HG02938 (cell line): ENCODE results near the gene STAT6.
"Not testable (repeated sequence)": the region's sequence is repeated elsewhere in the genome, so short reads cannot be mapped to it uniquely, and the experiment has no call there.

ENCODE experiments used
- ATAC-seq: cut with Tn5 transposase; IDR thresholded peaks from one replicate; pipeline ENCODE4 v1.9.1; 2021; ENCODE audit warnings: mild to moderate bottlenecking, moderate library complexity; ENCODE audit not compliant: unreplicated experiment

Gene STAT6

DNA sequence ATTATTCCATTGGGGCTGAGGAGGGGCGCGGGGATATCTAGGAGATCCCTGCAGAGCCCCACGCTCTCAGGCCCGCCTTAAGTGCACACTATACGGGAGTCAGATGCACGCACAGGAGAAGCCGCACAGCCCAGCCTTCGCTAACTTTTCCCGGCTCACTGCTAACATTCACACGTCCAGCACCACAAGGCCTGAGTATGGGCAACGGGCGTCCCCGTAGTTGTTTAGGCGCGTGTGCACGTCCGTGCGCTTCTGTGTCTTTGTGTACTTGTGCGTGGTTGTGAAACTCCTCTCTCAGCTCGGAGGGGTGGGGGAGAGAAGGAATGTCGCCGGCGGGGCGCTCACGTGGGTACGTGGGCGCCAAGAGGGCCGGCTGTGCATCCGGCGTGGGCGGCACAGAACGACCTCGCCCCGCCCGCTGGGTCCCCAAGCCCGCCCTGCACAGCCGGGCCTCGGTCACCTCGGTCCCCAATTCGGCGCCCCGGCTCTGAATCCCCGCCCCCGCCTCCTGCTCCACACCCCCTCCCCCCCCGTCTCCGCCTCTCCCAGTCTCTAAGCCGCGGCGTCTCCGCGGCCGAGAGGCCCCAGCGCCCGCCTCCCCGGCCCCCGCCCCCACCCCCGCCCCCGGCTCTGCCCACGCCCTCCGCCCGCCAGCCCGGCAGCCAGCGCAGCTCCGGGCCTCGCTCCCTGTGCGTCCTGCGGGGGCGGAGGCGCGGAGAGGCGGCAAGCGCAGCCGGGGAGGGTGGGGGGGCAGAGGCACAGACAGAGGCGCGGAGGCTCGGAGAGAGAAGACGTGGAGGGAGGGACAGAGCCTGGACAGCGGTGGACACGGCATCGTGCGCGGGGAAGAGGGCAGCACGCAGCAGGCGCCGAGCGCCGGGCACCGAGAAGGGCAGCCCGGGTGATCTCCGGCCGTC, 22.6 kb downstream of the STAT6 start, which contains the start of gene NAB2:
TSS of gene NAB2 (plus strand) at position 761 of the 917 bp plus-strand sequence. CDS start 158 bp downstream, outside the sequence.
- ATAC-seq: peak; percentile 39

DNA sequence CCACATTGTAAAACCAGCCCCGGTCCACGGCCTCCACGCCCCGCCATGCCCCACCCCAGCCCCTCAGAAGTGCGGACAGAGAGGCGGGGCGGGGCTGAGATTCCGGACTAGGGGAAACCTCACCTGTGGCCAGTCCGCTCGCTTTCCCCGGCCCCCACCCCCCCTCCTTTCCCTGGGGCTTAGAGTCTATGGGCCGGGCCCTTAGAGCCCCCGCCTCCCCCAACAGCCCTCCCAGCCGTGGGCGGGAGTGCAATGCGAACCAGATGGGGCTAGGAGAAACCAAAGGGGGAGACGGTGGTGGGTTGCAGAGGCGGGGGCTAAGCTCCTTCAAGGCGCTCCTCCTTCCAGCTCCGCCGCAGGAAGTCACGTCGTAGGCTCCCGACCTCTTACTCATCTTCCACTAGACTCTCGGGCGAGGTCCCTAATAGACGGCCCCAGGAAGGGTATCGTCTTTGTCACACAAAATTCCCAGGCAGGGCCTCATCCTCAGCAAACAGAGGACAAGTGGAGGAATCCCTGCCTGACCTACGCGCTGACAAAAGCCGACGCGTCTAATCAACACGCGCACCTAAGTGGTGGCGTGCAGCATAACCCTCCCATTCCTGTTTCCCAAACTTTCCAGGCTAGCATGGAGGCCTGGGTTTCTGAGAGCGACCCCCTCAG, 23.3 kb downstream of the STAT6 start:
- peak; percentile 35 for ATAC-seq

DNA sequence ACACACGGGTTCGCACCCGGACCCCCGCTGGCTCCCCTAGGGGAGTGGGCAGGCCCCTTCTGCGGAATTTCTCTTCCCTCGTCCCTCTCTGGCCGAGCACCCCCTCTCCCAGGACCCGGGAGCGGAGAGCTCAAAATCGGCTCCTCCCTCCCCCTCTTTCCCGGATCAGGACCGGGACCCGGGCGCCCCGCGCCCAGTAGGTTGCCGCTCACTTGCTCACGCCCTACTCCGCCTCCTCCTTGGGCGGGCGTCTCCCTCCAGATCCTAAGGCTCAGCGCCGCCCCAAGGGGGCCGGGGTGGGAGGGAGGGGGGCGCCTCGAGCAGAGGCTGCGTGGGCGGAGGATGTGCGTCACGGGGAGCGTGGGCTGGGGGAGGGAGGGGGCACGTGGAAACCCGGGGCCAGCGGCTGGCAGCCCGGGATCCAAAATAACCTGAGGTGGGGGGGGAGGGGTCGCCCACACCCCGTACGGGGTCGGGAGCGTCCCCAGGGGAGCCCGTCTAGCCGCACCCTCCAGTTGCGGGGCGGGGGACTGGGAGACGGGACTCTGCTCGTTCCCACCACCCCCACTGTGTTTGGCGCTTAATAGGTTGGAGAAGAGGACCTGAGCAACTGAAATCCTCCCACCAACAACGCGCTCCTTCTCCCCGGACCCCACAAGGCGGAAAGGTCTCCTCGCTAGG, 24.0 kb downstream of the STAT6 start:
- ATAC-seq: peak; percentile 18

DNA sequence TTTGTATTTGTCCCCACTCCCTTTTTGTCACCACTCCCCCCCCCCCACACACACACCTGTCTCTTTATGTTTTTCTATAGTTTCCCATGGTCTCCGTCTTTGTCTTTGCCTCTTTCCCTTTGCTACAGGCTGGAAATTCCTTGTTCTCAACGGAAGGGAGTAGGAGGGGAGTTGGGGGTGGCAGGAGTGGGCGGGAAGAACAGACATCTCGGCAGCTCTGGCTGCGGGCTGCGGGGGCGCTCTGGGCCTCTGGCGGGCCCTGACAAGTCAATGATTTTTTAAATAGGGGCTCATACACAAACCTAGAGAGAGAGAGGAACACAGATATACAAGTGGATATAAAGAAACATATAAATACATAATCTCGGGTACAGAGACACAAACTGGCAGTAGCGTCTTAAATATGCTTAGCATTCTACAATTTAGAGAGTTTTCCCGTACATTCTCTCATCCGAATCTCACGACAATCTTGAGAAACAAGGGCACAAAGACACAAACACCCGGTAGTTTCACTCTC, 24.6 kb downstream of the STAT6 start:
- no peak for ATAC-seq

DNA sequence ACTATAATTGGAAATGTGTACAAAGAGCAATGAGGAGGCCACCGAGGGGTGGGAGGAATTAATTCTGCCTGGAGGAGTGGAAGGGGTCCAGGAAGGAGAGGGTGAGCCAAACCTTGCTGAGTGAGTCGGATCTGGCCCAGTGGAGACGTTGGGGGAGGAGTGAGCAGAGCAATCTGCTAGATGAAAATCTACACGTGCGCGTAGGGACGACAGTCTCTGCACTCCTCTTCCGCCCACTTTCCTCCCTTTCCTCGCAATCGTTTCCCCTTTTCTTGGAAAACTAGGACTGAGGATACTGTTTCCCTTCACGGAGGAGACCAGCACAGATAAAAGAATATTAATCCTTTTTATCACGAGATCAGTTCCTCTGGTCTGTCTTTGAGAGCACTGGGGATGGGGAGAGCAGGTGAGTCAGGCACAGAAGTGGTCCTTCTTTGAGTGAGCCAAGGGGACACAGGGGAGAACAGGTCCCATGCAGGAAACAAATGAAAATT, 25.1 kb downstream of the STAT6 start:
- ATAC-seq: no peak

DNA sequence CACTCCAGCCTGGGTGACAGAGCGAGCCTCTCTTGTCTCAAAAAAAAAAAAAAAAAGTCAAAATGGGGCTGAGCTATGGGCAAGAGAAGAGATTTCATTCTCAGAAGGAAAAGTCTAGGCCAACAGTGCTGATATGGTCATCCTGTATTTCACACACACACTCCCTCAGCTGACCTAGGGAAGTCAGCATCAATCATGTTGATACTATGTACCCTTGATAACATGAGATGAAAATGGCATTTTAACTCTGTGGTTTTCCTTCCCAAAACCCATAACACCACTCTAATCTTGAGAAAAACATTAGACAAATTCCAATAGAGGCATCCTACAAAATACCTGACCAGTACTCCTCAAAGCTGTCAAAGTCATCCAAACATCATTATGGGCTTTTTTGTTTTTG, 30.3 kb downstream of the STAT6 start:
- no peak for ATAC-seq

DNA sequence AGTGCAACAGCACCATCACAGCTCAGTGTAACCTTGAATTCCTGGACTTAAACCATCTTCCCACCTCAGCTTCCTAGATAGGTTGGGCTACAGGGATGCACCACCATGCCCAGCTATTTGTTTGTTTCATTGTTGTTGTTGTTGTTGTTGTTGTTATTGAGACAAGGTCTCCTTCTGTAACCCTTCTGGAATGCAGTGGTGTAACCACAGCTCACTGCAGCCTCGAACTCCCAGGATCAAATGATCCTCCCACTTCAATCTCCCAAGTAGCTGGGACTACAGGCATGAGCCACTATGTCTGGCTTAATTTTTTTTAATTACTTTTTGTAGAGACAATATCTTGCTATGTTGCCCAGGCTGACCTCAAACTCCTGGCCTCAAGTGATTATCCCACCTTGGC, 31.3 kb downstream of the STAT6 start:
- no peak for ATAC-seq

DNA sequence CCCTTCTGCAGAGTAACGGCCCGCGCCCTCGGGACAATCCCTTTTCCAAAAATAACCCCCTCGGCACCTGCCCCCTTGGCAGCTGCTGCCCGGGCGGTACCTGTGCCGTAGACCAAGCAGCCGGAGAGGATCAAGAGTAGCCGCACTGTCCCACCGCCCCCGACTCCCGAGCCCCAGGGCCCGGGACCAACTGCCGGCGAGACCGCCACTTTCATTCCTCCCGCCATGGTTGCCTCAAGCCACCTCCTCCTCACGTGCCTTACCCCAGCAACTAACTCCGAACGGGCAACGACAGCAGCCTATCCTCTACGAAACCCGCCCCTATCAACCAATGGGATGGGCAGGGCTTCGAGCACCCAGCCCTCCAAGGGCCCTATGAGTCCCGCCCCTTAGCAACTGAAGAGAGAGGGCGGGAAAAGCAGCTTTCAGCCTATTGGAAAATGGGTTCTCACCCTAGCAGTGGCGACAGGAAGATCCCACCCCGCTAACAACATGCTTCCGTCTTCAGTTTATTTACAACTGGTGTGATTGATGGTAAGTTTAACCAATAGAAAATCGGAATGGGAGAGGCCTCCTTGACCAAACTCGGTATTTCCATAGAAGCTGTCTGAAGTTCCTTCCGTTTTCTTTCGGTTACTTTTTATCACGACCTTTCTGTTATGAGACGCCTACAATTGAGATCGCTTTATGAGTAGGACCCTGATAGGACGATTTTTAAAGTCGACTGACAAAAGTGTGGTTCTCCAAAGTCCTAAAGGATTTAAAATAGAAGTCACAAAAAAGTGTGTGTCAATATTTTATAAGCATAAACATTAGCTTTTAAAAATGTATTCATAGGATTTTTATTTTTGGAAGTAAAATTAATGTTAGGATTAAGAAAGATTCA, 32.4 kb downstream of the STAT6 start, which contains the start of gene NEMP1:
TSS of gene NEMP1 (minus strand) at position 273 of the 886 bp plus-strand sequence. CDS start at position 227, 46 bp downstream.
- peak; percentile 96 for ATAC-seq

DNA sequence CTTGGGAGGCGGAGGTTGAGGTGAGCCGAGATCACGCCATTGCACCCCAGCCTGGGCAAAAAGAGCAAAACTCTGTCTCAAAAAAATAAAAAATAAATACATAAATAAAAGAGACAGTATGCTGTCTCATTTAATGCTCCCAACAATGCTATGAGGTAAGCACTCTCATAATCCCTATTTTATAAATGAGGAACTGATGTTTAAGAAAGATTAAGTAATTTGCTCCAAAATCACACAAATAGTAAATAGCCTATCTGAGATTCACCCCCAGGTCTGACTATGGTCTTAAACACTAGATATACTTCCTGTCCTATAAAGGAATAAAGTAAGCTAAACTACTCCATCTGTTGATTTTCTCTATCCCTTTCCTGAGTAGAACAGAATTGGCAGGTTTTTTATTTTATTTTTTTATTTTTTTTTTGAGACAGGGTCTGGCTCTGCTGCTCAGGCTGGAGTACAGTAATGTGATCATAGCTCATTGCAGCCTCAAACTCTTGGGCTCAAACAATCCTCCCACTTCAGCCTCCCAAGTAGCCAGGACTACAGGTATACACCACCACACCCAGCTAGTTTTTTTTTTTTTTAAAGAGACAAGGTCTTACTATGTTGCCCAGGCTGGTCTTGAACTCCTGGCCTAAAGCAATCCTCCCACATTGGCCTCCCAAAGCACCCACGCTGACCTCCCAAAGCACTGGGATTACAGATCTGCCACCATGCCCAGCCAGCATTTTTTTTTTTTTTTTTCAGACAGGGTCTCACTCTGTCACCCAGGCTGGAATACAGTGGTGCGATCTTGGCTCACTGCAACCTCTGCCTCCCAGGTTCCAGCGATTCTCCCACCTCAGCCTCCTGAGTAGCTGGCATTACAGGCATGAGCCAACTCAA, 37.4 kb downstream of the STAT6 start:
- ATAC-seq: not testable (repeated sequence)

DNA sequence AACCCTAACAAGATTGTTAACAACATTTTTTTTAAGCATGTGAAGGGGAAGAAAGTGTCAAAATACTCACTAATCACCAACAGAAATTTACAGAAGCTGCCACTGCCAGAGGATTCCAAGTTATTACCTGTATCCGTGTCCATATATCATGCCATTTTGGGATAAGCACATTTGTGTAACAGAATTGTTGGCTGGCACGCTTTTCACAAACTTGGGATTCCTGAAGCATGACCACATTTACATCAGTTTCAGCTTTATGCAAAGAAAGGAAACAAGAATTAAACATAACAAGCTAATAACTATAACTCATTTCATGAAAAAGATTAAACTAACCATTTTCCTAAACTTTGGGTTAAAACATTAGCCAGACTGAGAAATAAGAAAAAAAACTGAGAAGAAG, 38.5 kb downstream of the STAT6 start:
- no peak for ATAC-seq

DNA sequence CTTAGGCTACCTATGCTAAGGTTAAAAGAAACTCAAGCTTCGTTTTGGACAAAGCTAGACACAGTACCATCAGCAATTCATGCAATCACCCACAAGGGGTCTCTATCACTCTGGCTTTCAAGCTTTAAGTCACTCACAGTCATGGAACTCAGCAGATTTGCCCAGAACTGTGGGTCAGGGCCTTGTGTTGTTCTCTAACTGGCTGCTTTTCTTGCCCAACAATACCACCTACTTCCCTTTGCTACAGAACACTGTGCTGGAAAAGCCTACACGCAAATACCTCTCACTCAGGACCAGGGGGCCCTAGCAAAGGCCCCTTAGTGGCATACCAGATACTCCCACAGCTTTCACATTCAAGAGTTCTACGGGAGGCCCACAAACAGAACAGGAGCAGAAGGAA, 41.6 kb downstream of the STAT6 start:
- peak; percentile 75 for ATAC-seq

DNA sequence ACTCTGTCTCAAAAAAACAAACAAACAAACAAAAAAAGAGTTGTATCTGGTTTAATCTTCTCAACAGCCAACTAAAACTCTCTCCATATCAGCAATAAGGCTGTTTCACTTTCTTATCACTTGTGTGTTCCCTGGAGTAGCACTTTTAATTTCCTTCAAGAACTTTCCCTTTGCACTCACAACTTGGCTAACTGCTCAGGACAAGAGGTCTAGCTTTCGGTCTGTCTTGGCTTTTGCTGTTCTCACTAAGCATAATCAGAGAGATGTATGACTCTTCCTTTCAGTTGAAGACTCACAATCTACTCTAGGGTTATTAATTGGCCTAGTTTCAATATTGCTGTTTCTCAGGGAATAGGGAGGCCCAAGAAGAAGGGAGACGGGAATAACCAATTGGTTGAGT, 44.9 kb downstream of the STAT6 start:
- no peak for ATAC-seq

DNA sequence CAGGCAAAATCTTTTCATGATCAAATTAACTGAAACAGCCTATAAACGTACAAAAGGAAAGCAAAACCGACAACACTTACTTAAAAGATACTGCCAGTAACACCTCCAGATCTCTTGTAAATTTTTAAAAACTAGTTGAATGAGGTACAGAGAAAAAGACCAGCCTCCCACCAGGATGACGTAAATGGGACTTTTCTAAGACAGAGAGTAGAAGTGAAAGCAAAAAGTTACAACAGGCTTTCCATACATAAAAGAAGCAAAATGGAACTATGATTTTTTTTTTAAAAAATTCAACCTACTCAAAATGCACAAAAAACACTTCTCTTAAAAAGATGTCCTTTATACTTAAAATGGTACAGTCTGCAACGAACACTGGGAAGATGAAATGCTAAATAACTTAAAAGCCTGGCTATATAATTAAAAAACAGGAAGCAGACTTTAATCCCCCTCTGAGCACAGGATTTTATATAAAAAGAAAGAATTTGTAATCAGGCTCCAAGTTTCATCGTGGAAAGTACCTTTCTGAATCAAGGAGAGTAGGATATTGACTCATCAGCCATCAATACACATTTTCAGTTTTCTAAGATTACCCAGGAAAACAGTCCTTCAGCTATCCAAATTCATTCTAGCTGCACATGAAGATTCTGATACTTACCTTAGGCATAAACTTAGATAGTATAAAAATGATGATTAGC, 47.0 kb downstream of the STAT6 start:
- peak; percentile 81 for ATAC-seq

DNA sequence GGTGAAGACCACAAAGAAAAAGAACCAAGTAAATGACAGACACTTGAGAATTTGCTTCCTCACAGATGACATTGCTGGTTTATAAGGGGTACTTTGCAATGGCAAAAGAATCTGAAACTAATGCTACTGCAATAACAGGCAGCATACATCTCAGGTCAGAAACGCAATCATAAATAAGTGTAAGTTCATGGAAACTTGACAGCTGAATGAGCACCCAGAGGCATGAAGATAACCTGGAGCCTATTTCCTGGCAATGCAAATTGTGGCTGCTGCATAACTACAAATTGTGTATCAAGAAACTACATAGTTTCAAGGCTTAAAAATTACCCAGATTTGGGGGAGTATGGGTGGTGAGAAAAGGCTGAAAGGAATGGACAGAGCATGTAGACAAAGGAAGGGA, 52.7 kb downstream of the STAT6 start:
- no peak for ATAC-seq

DNA sequence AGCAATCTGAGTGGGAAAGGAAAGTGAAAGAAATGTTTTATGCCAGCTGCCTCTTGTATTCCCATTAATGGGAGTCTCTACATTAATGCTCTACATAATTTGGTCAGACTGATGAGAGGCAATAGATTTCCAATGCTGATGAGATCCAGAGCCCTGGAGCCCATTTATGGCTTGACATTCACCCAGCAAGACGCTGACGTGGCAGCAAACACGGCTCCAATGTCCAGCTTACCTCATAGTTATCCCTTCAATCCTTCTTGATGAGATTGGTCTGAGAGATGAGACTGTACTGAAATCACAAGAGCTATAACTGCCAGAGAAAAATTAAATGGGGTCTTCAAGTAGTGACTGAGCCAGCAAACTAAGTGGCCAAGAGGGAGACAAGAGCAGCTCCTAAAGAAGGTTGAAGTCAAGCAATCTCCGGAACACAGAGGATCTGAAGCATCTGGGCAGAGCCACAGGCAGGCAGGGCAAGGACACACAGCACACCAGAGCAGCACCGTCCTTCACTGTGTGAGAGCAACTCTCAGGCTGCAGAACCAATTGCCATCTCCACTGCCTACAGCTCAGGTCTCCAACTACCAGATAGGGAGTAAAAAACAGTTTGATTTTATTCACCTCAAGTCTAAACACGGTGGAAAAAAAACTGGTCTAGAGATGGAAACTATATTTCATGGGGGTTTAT, 54.0 kb downstream of the STAT6 start:
- ATAC-seq: no peak

DNA sequence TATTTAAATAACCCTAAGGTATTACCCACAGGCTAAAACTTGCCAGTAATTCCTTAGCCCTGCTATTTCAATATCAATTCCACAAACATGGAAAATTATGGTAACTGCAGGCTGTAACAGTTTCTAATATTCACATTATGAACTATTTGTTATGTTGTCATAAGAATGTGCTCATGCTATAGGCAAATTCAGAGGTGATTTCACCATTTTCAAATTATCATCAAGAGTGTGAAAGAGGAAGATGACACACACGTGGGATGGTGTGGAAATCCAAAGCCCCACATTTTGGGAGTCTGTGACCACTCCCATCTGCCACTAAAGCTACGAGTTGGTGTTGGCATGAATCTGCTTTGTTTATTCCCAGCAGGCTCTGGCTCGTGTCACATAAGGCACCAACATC, 55.3 kb downstream of the STAT6 start:
- no peak for ATAC-seq

DNA sequence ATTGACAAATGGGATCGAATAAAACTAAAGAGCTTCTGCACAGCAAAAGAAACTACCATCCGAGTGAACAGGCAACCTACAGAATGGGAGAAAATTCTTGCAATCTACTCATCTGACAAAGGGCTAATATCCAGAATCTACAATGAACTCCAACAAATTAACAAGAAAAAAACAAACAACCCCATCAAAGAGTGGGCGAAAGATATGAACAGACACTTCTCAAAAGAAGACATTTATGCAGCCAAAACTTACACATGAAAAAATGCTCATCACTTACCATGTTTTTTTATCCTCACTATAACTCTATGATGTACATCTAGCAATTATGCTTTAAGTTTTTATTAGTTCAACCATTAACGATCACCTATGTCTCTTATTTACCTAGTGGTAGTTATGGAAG, 57.3 kb downstream of the STAT6 start:
- not testable (repeated sequence) for ATAC-seq

DNA sequence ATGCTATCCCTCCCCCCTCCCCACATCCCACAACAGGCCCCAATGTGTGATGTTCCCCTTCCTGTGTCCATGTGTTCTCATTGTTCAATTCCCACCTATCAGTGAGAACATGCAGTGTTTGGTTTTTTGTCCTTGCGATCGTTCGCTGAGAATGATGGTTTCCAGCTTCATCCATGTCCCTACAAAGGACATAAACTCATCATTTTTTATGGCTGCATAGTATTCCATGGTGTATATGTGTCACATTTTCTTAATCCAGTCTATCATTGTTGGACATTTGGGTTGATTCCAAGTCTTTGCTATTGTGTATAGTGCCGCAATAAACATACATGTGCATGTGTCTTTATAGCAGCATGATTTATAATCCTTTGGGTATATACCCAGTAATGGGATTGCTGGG, 58.0 kb downstream of the STAT6 start:
- ATAC-seq: not testable (repeated sequence)
